ENCODE results near the gene CCDC183.

- TF ChIP-seq EZH2 (IDR thresholded peaks at IDR 0.05; ENCODE audit: low read length) (no peak), CTCF (optimal IDR thresholded peaks at IDR 0.05 in 1 of 3, IDR thresholded peaks at IDR 0.05 in 1 of 3, conservative IDR thresholded peaks at IDR 0.05 in 1 of 3; ENCODE audit: extremely low read depth in 1 of 3, insufficient read depth in 2 of 3, low read length in 3 of 3) (no peak)
These were observed 44.9 kb upstream of the CCDC183 start for GRCh38 chr9:136751244-136751643.
